Effector memory CD8-positive, alpha-beta T cell (primary cell): ENCODE measurements around the gene SNURF.

Experiments
- ATAC-seq: fragments of 150-1000 bp; cut with Tn5 transposase; replicated peaks from 2 replicates; pipeline ENCODE4 v1.10.0; 2021; ENCODE audit warnings: mild to moderate bottlenecking, moderate library complexity
- DNase-seq, 3 experiments: peaks; one replicate each; pipeline ENCODE4 v3.0.0; 2021
- H3K27ac Mint-ChIP-seq, 2 donors: one replicate each; pipeline ENCODE4 v1.8.0; 2022; ENCODE audit warnings: mild to moderate bottlenecking in 2 of 2, mixed read lengths in 2 of 2, moderate library complexity in 2 of 2
- H3K27me3 Mint-ChIP-seq, 2 donors: one replicate each; pipeline ENCODE4 v1.8.0; 2022; ENCODE audit warnings: mixed read lengths in 2 of 2
- H3K36me3 Mint-ChIP-seq: one replicate; pipeline ENCODE4 v1.8.0; 2022; ENCODE audit warnings: mild to moderate bottlenecking, moderate library complexity, mixed read lengths; ENCODE audit not compliant: insufficient read depth
- H3K4me1 Mint-ChIP-seq, 2 donors: one replicate each; pipeline ENCODE4 v1.8.0; 2022; ENCODE audit warnings: low read depth in 2 of 2, mixed read lengths in 2 of 2
- H3K4me3 Mint-ChIP-seq, 2 donors: one replicate each; pipeline ENCODE4 v1.8.0; 2022; ENCODE audit warnings: mild to moderate bottlenecking in 2 of 2, mixed read lengths in 2 of 2, moderate library complexity in 2 of 2
- H3K9me3 Mint-ChIP-seq, 2 donors: one replicate each; pipeline ENCODE4 v1.8.0; 2022; ENCODE audit warnings: mixed read lengths in 2 of 2

The SNURF gene

GRCh38 chr15:24986653-24987052 lies 31.9 kb downstream of the SNURF start:
- H3K27ac Mint-ChIP-seq: no peak overlapping the region
- peaks cover 4 to 15% of the 10 kb centered on the region in 2 donors for H3K4me1 Mint-ChIP-seq
- no peak for ATAC-seq
- peaks cover 39% of the 10 kb centered on the region for H3K36me3 Mint-ChIP-seq
- H3K27me3 Mint-ChIP-seq: no peaks in the 10 kb centered on the region
- H3K4me3 Mint-ChIP-seq: no peak overlapping the region
- DNase-seq: no peak
- peaks cover 7 to 25% of the 10 kb centered on the region in 2 donors for H3K9me3 Mint-ChIP-seq
